Right lobe of liver (tissue), 4 donors: ENCODE data around the gene HOXD3.

ENCODE experiments used
- POLR2A ChIP-seq: fragments of 450-650 bp; IDR thresholded peaks from one replicate; pipeline ENCODE4 v1.6.1; 2017; ENCODE audit warnings: antibody characterized with exemption, mild to moderate bottlenecking
- TF ChIP-seq, protein P1 (sequence below), 4 donors: fragments of 200-600 bp in 3 of 4; fragments of 450-650 bp in 1 of 4; IDR thresholded peaks; one replicate each; pipeline versions ENCODE4 v1.5.1 to v1.8.0; 2016 to 2022; ENCODE audit warnings: antibody characterized with exemption in 4 of 4, mild to moderate bottlenecking in 2 of 4
- donor health status: DM: no; HTN: no; CAD: no.
- donor health status: DM: no; HTN: no; CAD: no.
- donor health status: DM: no; HTN: yes; CAD: no.

DNA sequence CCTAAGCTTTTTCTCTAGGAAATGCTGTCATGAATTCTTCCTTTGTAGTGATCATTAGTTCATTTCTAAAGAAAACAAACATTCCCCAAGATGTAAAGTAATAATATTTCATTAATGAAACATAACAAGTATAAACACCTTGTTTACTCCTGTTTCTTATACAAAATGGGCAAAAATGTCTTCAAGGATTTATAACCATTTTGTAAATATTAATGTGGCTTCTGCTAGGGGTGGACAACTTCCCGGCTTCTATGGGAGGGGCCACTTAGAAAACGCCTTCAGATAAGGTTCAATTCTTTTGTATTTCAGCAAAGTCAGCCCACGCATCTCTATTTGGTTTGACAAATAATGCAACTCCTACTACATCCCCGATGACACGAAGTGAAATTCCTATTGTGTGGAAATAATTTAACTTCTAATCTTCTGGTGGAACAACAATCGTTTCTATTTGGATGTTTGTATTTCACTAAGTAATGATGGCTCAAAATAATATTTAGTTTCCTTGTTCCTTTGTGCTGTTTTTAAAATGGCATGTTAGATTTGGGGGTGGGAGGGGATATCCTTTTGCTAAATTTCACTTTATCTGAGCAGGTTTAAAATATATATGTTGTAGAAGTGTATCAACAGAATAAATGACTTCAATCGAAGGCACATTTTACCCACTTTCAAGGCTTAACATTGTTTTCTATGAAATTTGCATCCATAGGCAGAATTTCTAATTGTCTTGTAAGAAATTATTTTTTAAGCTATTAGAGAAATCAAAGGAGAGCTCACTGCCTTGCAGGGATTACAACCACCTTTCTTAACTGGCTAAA, 16.7 kb downstream of the HOXD3 start:
- TF ChIP-seq, protein P1, sequence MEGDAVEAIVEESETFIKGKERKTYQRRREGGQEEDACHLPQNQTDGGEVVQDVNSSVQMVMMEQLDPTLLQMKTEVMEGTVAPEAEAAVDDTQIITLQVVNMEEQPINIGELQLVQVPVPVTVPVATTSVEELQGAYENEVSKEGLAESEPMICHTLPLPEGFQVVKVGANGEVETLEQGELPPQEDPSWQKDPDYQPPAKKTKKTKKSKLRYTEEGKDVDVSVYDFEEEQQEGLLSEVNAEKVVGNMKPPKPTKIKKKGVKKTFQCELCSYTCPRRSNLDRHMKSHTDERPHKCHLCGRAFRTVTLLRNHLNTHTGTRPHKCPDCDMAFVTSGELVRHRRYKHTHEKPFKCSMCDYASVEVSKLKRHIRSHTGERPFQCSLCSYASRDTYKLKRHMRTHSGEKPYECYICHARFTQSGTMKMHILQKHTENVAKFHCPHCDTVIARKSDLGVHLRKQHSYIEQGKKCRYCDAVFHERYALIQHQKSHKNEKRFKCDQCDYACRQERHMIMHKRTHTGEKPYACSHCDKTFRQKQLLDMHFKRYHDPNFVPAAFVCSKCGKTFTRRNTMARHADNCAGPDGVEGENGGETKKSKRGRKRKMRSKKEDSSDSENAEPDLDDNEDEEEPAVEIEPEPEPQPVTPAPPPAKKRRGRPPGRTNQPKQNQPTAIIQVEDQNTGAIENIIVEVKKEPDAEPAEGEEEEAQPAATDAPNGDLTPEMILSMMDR (IDR thresholded peaks at IDR 0.05), result no peak
- no peak for TF ChIP-seq POLR2A
